Esophagus muscularis mucosa (tissue), 4 donors: ENCODE measurements around the gene PRPF6.

Source experiments
- EP300 ChIP-seq: sonication (generic); formaldehyde crosslinking; IDR thresholded peaks from one replicate; pipeline ENCODE4 v1.6.1; 2017; ENCODE audit warnings: antibody characterized with exemption
- POLR2A ChIP-seq: fragments of 450-650 bp; IDR thresholded peaks from one replicate; pipeline ENCODE4 v1.6.1; 2017; ENCODE audit warnings: antibody characterized with exemption, moderate library complexity, mild to moderate bottlenecking, low read depth
- POLR2AphosphoS5 ChIP-seq, 2 donors: sonication (generic); formaldehyde crosslinking; IDR thresholded peaks; one replicate each; pipeline ENCODE4 v1.6.1; 2017; ENCODE audit warnings: antibody characterized with exemption in 2 of 2
- TF ChIP-seq, protein P1 (sequence below), 3 experiments: fragments of 200-600 bp in 2 of 3; fragments of 450-650 bp in 1 of 3; sonication (generic) in 2 of 3; IDR thresholded peaks; one replicate each; pipeline ENCODE4 v1.5.1; 2017 to 2019; ENCODE audit warnings: antibody characterized with exemption in 3 of 3, mild to moderate bottlenecking in 2 of 3, moderate library complexity in 1 of 3

DNA sequence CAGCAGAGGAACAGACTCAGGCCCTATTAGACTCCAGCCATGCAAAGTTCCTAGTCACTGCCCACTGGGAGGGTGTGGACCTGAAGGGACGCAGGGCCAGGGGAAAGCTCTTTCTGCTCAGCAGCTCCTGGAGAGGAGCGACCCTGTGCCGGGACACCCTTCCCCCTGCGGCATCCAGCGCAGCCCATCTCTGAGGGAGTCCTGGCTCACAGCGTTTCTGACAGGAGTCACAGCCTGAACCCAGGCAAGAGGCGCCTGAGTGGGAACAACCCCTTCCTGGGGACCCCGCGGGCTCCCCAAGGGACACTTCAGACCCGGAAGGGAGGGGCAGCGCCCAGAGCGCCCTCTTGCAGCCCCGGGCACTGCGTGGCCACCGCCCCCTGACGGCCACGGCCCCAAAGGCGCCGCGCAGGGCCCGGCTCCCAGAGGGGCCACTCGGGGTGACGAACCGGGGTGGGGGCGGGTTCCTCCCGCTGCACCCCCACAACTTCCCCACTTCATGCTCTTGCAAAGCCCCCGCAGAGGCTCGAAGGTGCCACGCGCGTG is 25.6 kb upstream of the PRPF6 start:
- TF ChIP-seq EP300 (no peak), POLR2AphosphoS5 (IDR thresholded peaks at IDR 0.05) (no peak), POLR2A (no peak)
- TF ChIP-seq, protein P1, sequence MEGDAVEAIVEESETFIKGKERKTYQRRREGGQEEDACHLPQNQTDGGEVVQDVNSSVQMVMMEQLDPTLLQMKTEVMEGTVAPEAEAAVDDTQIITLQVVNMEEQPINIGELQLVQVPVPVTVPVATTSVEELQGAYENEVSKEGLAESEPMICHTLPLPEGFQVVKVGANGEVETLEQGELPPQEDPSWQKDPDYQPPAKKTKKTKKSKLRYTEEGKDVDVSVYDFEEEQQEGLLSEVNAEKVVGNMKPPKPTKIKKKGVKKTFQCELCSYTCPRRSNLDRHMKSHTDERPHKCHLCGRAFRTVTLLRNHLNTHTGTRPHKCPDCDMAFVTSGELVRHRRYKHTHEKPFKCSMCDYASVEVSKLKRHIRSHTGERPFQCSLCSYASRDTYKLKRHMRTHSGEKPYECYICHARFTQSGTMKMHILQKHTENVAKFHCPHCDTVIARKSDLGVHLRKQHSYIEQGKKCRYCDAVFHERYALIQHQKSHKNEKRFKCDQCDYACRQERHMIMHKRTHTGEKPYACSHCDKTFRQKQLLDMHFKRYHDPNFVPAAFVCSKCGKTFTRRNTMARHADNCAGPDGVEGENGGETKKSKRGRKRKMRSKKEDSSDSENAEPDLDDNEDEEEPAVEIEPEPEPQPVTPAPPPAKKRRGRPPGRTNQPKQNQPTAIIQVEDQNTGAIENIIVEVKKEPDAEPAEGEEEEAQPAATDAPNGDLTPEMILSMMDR (IDR thresholded peaks at IDR 0.05) = peak; percentile 47 to 54 (median 53)
